C4-2B (cell line): ENCODE measurements around the gene NRBF2.

Experiments used
- H3K27ac ChIP-seq: fragments of 450-650 bp; 2 replicates; pipeline ENCODE4 v1.5.1; 2017
- CTCF ChIP-seq: fragments of 450-650 bp; conservative IDR thresholded peaks from 2 replicates; pipeline ENCODE4 v1.5.1; 2017; ENCODE audit warnings: mild to moderate bottlenecking
- ZFX ChIP-seq: fragments of 450-650 bp; IDR thresholded peaks from 2 replicates; pipeline ENCODE4 v1.6.1; 2017

Gene NRBF2

GRCh38 chr10:63168821-63169462 is 35.8 kb downstream of the NRBF2 start:
- TF ChIP-seq CTCF (no peak), ZFX (no peak)

GRCh38 chr10:63169624-63170023 is 36.5 kb downstream of the NRBF2 start:
- TF ChIP-seq ZFX: no peak
- TF ChIP-seq CTCF: no peak
- no peak overlapping the region for H3K27ac ChIP-seq

More at GRCh38 chr10:63168821-63169462, 35.8 kb downstream of the NRBF2 start:
- H3K27ac ChIP-seq: no peak overlapping the region

GRCh38 chr10:63171255-63171855 is 38.2 kb downstream of the NRBF2 start:
- TF ChIP-seq ZFX (no peak), CTCF (no peak)
- no peak overlapping the region for H3K27ac ChIP-seq

GRCh38 chr10:63171926-63172325 is 38.8 kb downstream of the NRBF2 start:
- TF ChIP-seq ZFX: no peak
- no peak for TF ChIP-seq CTCF

GRCh38 chr10:63173468-63174232 is 40.5 kb downstream of the NRBF2 start:
- TF ChIP-seq CTCF: no peak
- TF ChIP-seq ZFX: no peak
- no peak overlapping the region for H3K27ac ChIP-seq

More at GRCh38 chr10:63171926-63172325, 38.8 kb downstream of the NRBF2 start:
- no peak overlapping the region for H3K27ac ChIP-seq

DNA sequence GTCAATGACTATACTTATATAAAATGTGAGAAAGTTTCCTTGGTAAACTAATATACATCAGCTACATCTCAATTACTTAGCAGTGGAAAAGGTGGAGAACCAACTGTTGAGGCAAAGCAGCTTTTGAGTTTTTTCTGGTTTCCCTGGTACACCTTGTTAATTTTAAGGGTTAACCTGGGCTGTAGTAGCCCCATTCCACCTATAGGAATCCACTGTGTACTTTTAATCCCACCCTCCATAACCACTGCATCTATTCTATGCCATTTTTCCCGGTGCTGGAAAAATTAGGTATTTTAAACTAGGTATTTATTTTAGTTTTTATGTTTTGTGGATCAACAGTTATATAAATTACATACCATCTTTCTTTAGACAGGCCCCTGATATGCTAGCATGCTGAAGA is 42.4 kb downstream of the NRBF2 start:
- no peak overlapping the region for H3K27ac ChIP-seq
- no peak for TF ChIP-seq ZFX
- TF ChIP-seq CTCF: no peak

- TF ChIP-seq ZFX: no peak
- no peak for TF ChIP-seq CTCF
- H3K27ac ChIP-seq: peak overlapping the region; percentile 35
Measured at GRCh38 chr10:63192826-63193225, 59.7 kb downstream of the NRBF2 start.
